Adrenal gland (tissue), 5 donors: ENCODE data around the gene RDH12.

ENCODE experiments used
- POLR2A ChIP-seq, 2 donors: fragments of 450-650 bp; IDR thresholded peaks; one replicate each; pipeline ENCODE4 v1.6.1; 2017; ENCODE audit warnings: antibody characterized with exemption in 2 of 2, mild to moderate bottlenecking in 2 of 2, moderate library complexity in 1 of 2
- TF ChIP-seq, protein P1 (sequence below), 6 experiments: fragments of 450-650 bp in 4 of 6; fragments of 200-600 bp in 2 of 6; sonication (generic) in 1 of 6; IDR thresholded peaks; 1 replicate in 5 of 6; 2 replicates in 1 of 6; pipeline versions ENCODE4 v1.5.1 to v1.8.0; 2016 to 2021; ENCODE audit warnings: antibody characterized with exemption in 6 of 6, mild to moderate bottlenecking in 2 of 6, moderate library complexity in 1 of 6
- donor health status: DM: no; HTN: no; CAD: no.

DNA sequence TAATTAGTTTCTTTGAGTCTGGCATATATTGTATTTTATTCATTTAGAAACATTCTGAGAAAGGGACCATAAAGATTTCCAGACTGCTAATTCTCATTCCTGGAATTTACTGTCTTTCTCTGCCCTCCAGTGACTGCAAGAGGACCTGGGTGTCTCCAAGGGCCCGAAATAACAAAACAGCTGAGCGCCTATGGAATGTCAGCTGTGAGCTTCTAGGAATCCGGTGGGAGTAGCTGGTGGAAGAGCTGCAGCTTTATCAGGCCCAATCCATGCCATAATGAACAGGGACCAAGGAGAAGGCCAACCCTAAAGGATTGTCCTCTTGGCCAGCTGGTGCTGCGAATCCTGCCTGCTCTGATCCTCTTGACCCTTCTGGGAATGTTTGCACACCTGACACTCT, 31.9 kb downstream of the RDH12 start:
- TF ChIP-seq, protein P1, sequence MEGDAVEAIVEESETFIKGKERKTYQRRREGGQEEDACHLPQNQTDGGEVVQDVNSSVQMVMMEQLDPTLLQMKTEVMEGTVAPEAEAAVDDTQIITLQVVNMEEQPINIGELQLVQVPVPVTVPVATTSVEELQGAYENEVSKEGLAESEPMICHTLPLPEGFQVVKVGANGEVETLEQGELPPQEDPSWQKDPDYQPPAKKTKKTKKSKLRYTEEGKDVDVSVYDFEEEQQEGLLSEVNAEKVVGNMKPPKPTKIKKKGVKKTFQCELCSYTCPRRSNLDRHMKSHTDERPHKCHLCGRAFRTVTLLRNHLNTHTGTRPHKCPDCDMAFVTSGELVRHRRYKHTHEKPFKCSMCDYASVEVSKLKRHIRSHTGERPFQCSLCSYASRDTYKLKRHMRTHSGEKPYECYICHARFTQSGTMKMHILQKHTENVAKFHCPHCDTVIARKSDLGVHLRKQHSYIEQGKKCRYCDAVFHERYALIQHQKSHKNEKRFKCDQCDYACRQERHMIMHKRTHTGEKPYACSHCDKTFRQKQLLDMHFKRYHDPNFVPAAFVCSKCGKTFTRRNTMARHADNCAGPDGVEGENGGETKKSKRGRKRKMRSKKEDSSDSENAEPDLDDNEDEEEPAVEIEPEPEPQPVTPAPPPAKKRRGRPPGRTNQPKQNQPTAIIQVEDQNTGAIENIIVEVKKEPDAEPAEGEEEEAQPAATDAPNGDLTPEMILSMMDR (IDR thresholded peaks at IDR 0.05) = no peak
- no peak for TF ChIP-seq POLR2A (IDR thresholded peaks at IDR 0.05)
